ENCODE results near the gene FAM13A.
"Not testable (repeated sequence)": the region's sequence is repeated elsewhere in the genome, so short reads cannot be mapped to it uniquely, and the experiment has no call there.

The FAM13A gene

GRCh38 chr4:88955580-88956380 lies 101.2 kb downstream of the FAM13A start:
- no peak for DNase-seq

DNA sequence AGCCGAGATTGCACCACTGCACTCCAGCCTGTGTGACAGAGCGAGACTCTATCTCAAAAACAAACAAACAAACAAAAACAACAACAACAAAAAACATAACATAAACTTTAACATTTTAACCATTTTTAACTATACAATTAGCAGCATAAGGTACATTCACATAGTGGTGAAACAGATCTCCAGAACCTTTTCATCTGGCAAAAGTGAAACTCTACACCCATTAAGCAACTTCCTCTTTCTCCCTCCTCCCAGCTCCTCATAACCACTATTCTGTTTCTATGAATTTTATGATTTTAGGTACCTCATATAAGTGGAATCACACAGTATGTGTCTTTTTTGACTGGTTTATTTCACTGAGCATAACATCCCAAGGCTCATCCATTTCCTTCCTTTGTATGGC lies 103.6 kb downstream of the FAM13A start:
- no peak for DNase-seq

GRCh38 chr4:88952081-88952480 lies 104.9 kb downstream of the FAM13A start:
- DNase-seq: no peak

DNA sequence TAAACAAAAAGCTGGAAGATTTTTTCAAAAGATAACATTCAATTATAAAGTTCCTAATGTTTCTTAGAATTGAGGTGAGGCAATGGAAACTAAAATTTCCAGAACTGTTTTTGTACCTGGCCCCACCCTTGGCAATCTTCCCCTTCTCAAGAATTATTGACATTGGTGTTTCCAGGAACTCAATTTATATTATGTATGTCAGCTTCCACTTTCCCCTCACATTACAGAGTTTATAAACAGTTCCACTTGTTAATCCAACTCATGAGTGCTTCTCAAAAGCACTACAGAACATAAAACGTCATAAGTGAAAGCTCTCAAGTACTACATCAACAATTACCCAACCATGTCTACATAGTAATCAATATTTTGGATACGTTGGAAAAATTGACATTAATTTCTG lies 107.4 kb downstream of the FAM13A start:
- DNase-seq: no peak

DNA sequence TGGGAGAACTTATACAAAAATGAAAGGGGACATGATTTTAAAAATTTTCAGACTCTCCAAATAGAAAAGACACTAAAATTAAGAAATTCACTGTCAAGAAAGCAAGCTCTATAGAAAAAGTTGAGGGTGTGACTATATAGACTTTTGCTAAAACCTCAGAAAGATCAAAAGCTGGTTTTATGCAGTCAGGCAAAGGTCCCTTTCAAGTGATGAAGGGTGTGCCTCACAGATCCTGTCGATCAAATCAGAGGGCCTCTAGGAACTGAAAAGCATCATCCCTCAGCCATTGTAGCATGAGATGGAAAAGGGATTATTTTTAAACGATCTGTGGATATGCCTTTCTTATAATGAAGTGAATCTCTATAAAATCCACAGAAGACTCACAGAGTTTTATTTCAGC lies 116.5 kb downstream of the FAM13A start:
- DNase-seq: no peak

DNA sequence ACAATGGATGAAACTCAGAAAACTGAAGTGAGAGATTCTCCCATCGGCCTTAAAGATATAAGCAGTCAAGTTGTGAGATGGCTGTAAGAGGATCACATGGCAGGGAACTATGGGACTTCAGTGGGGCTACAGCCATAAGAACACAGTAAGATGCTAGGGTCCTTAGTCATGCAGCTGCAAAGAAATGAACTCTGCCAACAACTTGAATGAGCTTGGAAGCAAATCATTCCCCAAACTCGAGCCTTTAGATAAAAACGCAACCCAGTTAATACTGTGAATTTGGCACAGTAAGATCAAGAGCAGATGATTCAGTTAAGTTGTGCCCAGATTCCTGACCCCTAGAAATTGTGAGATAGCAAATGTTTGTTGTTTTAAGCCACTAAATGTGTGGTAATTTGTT lies 117.3 kb downstream of the FAM13A start:
- no peak for DNase-seq

DNA sequence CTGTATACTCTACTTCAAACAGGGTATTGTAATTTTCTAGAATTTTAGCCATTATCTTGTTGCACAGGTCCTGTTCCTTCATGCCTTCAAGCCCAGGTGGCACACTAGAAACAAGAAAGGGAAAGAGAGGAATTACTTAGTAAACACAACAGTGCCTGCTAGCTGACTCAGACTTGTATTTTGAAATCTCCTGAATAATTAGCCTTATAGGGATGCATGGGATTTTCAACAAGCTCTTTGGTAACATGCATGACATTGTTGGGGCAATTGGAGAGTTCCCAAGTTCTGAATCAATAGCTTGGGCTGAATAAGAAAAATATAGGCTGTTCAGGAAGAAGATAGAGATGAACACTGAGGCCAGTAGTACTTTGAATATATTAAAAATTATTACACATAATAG lies 118.8 kb downstream of the FAM13A start:
- no peak for DNase-seq

- no peak for DNase-seq
Measured at GRCh38 chr4:88937081-88937480, 119.9 kb downstream of the FAM13A start.

GRCh38 chr4:88933414-88934160 lies 123.4 kb downstream of the FAM13A start:
- DNase-seq: no peak

DNA sequence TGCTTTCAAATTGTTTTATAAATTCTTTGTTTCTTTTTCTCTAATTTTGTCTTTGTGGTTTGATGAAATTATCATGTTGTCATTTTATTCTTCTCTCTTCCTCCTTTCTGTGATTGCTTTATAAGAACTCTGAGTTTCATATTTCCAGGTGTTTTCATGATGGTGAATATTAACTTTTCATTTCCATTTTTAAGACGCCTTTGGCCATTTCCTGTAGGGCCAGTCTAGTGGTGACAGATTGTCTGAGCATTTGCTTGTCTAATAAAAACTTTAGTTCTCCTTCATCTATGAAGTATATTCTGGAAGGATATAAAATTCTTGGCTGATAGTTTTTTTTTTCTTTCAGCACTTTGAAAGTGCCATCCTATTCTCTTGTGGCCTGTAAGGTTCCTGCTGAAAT lies 128.1 kb downstream of the FAM13A start:
- no peak for DNase-seq

DNA sequence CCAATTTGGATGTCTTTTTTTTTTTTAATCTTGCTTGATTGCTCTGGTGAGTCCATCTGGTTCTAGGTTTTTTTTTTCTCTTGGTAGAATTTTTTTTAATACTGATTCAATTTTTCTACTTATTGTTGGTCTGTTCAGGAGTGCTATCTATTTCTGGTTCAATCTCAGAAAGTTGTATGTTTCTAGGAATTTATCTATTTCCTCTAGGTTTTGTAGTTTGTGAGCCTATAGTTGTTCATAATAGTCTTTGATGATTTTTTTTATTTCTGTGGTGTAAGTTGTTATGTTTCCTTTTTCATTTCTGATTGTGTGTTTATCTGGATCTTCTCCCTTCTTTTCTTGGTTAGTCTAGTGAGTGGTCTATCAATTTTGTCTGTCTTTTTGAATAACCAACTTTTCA lies 129.6 kb downstream of the FAM13A start:
- no peak for DNase-seq

DNA sequence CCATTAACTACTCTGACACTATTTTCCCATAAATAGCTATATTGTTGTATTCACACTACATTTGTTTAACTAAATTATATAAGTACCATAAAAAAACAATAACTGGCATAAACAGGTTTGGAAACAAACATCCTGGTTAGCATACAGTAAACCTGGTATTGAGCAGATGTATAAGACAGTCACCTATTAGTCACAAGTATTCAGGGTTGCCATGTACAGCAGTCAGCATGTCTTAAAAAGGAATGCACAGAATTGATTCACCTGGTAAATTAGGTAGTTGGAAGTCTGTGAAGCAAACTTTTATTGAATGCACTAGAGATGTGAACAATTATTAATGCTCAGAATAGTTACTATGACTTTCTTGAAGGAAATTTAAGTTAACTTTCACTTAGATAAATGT lies 137.9 kb downstream of the FAM13A start:
- no peak for DNase-seq

DNA sequence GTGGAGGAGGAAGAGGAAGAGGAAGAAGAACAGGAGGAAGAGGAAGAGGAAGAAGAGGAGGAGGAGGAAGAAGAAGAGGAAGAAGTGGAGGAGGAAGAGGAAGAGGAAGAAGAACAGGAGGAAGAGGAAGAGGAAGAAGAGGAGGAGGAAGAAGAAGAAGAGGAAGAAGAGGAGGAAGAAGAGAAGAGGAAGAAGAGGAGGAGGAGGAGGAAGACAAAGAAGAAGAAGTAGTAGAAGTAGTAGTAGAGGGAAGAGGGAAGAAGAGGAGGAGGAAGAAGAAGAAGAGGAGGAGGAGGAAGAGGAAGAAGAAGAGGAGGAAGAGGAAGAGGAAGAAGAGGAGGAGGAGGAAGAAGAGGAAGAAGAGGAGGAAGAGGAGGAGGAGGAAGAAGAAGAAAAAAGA lies 143.8 kb downstream of the FAM13A start:
- not testable (repeated sequence) for DNase-seq

DNA sequence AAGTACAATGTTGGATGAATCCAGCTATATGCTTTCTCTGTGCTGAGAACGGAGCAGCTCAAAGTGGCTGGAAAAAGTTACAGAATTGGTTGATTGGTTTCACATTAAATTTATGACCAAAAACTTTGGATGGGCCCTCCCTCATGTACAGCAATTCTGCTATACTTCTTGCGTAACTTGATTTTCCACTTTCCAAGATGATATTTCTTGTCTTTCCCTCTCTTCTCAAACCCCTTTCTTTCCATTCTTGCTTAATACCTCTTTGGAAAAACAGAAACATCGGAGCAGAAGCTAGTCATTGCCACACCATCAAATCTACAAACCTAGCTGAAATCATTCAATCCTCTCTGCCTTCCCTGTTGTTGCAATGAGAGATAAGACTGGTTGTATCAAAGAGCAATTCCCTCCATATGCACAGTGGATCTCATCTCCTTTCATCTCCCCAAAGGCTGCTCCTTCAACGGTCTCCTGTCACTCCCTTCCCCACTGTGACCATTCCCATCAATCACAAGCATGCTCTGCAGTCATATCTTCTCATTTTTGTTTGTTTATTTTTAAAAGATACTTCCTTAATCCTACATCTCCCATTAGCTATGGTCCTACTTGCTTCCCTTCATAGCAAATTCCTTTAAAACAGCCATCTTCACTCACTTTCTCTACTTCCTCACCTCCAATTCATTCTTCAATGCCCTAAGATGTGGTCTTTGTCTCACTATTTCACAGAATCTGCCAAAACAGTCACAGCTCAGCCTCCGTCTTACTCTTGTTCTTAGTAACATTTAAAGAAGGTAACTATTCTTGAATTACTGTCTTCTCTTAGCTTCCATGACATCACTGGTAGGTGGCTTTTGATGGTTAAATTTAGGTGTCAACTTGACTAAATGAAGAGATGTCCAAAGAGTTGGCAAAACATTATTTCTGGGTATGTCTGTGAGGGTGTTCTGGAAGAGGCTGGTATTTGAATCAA lies 145.5 kb downstream of the FAM13A start:
- no peak for DNase-seq

- no peak for DNase-seq
Measured at GRCh38 chr4:88910101-88910500, 146.9 kb downstream of the FAM13A start.

DNA sequence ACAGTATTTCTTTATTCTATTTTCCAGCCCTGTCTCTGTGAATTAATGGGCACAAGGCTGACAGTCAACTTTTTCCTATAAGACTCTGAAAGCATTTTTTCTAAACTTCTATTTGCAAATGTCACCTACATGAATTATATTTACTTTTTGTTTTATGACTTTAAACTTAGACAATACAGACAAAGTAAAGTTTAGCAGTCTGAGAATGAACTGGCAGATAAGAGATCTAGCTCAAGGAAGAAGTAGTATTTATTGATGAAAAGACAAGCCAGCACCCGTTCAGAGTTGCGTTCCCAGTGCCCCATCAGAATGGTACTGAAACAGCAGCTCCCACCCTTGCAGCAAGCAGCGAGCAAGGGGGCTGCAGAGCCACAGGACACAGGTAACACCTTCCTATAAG lies 148.5 kb downstream of the FAM13A start:
- no peak for DNase-seq

- no peak for DNase-seq
Measured at GRCh38 chr4:88908003-88908402, 149.0 kb downstream of the FAM13A start.

DNA sequence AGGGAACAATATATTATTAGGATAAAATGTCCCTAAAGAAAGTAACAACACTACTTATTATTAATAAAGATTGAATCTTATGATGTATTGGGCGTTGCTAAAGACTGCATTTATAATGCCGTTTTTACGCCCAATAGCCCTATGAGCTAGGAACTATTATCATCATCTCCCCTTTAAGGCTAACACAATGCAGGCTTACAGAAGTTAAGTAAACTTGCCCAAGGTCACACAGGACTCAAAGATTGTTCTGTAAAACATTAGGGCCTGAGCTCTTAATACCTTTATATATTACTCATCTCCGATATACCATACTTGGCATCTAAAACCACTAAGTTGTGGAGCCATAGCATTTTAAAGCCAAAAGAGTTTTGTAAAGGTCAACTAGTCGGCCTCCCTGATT lies 149.5 kb downstream of the FAM13A start:
- DNase-seq: no peak

DNA sequence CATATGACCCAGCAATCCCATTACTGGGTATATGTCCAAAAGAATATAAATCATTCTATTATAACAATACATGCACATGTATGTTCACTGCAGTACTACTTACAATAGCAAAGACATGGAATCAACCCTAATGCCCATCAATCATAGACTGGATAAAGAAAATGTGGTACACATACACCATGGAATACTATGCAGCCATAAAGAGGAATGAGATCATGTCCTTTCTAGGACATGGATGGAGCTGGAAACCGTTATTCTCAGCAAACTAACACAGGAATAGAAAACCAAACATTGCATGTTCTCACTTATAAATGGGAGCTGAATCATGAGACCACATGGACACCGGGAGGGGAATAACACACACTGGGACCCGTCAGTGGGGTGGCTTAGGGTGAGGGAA lies 152.7 kb downstream of the FAM13A start:
- DNase-seq: not testable (repeated sequence)

GRCh38 chr4:88900432-88900831 lies 156.6 kb downstream of the FAM13A start:
- DNase-seq: no peak

- DNase-seq: no peak
Measured at GRCh38 chr4:88897752-88898151, 159.2 kb downstream of the FAM13A start.

- DNase-seq: peak in 1 of 2 experiments; percentile 25
Measured at GRCh38 chr4:88897180-88897579, 159.8 kb downstream of the FAM13A start.

DNA sequence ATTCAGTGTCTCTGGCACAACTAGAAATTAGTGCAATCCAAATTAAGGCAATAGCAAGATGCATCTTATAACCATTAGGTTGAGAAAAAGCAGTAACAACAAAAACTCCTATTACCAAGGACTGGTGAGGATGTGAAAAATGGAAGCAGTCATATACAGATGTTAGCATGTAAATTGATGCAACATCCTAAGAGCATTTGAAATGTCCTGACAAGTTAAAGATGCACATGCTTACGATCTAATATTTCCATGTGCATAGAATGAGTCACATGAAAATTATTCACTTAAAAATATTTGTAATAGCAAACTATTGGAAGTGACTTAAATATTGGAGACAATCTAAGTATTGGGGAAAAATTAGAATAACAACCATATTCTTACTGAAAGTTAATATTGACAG lies 163.0 kb downstream of the FAM13A start:
- DNase-seq: no peak

Data from NCI-H446 (cell line).